Smooth muscle cell of the umbilical artery (primary cell): ENCODE data around the gene ORAI1. TPM values are rescaled to one million over a fixed set of nuclear protein-coding genes. Genes with fewer than 3 reads are reported as not detected.

Source experiments
- total RNA-seq: library from RNA; depleted of rRNA; stranded (reverse); fragments of >200 nt; gene quantifications from 2 replicates; pipeline ENCODE4 v1.2.3, GENCODE V29; 2014

ORAI1 gene
- 5.9 and 17.6 TPM in 2 replicates for total RNA-seq

DNA sequence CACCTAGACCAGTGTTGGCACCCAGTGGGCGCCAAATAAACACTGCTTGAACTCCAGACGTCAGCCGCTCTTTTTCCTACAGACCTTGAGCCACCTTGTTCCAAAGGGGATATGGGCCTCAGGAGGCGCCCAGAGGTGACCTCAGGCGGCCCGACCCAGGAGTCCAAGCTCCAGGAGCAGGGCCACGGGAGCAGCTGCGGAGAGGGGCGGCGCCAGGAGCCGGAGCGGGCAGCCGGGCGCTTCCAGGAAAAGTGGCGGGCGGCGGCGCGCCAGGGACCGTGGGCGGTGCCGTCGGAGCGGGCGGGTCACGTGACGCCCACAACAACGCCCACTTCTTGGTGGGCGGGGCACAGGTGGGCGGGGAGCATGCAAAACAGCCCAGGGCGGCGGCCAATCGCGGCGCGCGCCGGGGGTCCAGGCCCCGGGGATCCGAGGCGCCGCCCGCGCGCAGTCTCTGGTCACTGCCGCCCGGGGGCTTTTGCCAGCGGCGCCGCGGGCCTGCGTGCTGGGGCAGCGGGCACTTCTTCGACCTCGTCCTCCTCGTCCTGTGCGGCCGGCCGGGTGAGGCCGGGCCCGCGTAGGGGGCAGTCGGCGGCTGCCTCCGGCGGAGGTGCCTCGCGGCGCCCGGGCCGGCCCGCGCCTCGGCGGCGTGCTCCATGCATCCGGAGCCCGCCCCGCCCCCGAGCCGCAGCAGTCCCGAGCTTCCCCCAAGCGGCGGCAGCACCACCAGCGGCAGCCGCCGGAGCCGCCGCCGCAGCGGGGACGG, at the start of gene ORAI1:
Gene ORAI1 (plus strand): TSS at position 444 of the 766 bp plus-strand sequence.

DNA sequence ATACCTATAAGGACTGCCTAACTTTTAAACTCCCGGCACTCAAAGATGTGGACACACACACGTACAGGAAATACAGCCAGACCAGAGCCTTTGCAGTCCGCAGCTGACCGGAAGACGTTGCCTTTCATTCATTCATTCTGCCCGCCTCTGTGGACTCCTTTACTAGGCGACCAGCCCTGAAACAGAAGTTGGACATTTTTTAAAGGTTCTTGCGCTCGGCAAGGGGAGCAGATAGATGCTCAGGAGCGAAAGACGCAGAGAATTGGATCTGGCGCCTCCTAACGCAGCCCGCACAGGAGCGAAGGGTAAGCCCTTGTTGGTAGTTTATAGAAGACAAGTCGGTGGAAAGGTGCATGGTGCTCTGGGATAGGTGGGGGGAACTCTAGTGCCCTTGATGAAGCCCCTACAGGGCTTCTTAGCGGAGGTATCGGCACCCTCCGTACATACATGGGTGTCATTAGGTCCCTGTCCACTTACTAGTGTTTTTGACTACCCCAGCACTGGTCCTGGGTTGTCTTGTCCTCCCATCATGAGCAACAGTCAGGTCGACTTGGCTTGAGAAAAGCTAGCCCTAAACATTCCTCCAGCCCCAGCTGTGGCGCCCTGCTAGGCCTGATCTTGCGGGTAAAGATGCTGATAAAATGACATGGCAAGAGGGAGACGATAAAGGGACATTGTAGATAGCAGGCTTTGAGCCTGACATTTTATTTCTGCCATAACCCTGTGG, 45.2 kb upstream of the ORAI1 start, which contains the start of gene KDM2B:
Gene KDM2B (minus strand): TSS at position 65 of the 727 bp plus-strand sequence. CDS start 112 bp downstream, outside the sequence.

DNA sequence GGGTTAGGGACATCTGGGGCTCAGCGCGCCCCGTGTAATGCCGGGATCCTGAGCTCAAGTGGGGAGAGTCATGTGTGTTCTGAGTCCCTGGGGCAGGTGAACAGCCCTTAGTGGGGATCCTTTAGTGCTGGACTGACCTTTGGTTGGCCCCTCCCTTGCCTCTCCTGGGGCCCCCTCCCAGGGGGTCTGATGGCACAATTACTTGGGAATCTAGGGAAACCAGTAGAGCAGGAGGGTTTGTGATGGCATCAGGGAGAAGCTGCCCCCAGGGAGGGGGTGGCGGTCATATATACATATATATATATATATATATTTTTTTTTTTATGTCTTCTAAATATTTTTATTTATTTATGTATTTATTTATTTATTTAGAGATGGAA, 43.2 kb downstream of the ORAI1 start, which contains the start of gene MORN3:
Gene MORN3 (minus strand): TSS at position 134 of the 380 bp plus-strand sequence. CDS start 171 bp downstream, outside the sequence.

Other genes with a start within 250 kb of the ORAI1 start
- gene RNF34, start 226.4 kb upstream of the ORAI1 start, total RNA-seq, result 34.7 and 49.9 TPM in 2 replicates
- 25.5 and 33.9 TPM in 2 replicates for gene KDM2B, start 45.5 kb upstream of the ORAI1 start, total RNA-seq
- gene MORN3, start 43.1 kb downstream of the ORAI1 start, total RNA-seq, result 0.18 and 0.30 TPM in 2 replicates
- gene TMEM120B, start 86.2 kb downstream of the ORAI1 start, total RNA-seq, result 15.4 and 22.7 TPM in 2 replicates
- 11.0 and 13.5 TPM in 2 replicates for gene RHOF, start 167.2 kb downstream of the ORAI1 start, total RNA-seq
- gene SETD1B, start 177.5 kb downstream of the ORAI1 start, total RNA-seq, result 3.3 and 6.0 TPM in 2 replicates
- gene HPD, start 232.3 kb downstream of the ORAI1 start, total RNA-seq, result not detected in 2 replicates